GM21619 (cell line): ENCODE results near the gene NACC2.
"Not testable (repeated sequence)": the region's sequence is repeated elsewhere in the genome, so short reads cannot be mapped to it uniquely, and the experiment has no call there.

Source experiments
- ATAC-seq: cut with Tn5 transposase; IDR thresholded peaks from one replicate; pipeline ENCODE4 v1.9.1; 2021; ENCODE audit not compliant: unreplicated experiment

NACC2 gene

DNA sequence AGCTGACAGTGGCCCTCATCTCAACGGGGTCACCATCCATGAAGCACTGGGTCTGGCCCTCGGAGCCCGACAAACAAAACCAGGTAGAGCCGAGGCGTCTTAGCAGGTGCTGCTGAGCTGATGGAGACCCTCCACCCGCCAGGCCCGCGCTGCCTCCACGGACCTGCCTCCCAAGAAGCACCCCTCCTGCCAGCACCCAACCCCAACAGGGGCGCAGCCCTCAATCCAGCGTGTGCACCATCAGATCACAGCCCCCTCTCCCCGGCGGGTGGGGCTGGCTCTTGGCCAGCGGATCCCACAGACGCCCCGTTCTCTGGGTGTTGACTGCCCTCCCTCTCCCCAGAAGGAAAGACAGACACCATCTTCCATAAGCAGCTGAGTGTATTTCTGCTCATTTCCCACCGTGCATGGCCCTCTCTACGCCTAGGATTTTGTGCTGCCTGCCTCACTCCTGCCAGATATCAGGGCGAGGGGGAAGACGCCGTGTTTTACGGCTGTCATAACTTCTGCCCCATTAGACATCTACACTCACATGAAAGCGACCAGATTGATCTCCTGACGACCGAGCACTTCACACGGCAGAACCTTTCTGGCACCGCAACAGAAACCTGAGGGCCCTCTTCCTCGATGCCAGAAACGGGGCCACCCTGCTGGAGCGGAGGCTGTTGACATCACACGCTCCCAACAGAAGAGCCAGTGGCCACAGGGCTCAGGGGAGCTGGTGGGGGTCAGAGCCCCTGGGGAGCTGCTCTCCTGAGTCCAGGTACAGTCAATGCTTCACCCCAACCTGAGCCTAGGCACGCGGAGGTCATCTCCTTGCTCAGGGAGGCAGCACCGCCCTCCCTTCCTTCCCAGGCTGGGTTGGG lies 12.4 kb downstream of the NACC2 start:
- ATAC-seq, result no peak

DNA sequence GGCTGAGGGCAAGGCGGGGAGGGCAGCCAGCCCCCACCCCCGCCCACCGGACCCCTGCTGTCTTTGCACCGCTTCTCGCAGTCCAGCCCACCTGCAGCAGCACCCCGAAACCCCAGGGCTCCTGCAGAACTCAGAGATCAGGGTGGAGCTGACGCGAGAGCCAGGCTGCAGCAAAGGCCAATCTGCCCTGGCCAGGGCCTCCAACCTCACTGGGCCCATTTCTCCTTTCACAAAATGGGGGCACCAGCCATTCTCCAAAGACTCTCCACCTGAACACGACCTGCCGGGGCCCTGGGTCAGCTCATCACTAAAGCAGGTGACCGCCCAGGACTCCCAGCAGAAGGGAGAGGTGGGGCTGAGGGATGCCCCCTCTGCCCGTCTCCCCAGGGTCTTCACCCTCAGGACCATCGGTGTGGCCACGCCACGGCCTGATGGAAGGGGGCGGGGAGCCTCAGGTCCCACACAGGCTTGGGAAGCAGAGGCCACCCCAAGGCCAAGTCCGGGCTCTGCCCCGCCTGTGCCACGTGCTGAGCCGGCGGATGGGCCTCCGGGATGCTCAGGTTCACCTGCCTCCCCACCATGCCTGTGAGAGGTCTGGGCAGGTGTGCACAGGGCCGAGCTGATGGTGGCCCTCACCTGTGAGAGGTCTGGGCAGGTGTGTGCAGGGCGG lies 13.1 kb downstream of the NACC2 start:
- no peak for ATAC-seq

DNA sequence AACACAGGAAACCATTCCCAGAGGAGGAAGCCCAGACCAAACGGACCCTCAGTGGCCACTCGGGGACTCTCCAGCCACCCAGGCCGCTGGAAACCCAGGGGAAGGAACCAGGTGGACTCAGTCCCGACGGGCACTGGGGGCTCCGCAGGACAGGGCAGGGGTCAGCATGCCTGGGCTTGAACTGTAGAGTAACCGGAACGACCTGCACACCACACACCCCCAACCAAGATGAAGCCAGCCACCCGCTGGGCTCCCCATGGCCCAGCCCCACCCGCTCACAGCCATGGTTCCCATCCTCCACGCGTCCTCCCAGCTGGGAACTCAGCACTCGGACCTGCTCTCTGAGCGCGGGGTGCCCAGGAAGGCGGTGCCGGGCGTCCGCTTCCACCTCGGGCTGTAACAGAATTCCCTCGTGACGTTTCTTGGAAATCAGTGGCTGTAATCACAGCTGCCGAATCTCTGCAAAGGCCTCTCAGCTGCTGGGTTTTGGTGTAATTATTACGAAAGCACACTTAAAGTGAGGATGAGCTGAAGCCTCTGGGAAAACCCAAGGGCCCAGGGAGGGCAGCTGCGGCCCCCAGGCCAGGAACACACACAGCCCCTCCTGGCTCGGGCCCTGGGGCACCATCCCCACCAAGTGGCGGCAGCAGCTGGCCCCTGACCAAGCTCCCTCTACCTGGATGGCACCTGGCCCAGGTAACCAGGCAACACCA lies 13.8 kb downstream of the NACC2 start:
- no peak for ATAC-seq

DNA sequence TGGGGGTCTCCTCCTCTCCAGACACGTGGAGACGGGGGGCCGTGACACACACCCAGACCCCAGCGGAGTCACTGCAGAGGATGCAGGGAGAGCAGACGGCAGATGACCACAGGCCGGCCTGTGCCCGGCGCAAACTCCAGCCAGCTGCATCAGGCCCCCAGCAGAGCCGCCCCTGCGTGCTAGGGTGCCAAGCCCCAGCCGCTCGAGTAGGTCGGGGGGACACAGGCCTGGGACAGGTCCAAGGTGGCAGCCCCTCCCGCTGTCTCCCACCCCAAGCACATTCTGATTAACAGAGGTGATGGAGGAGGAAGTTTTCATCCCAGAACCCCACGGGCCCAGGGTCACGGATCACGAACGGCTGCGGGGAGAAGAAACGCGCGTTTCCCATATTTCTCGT lies 14.4 kb downstream of the NACC2 start:
- ATAC-seq, result no peak

DNA sequence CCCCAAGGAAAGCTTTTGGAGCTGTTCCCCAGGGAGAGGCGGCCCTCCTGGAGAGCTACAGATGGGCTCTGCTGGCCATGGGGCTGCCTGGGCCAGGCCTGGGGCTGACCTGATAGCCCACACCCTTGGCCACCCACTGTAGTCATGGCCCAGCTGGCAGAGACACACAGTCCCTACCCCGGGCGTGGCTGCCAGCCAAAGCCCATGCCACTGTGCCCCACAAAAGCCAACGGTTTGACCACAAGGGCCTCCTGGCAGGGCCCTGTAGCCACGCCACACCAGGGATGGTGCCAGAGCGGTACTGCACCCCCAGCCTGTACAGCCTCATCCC lies 15.2 kb downstream of the NACC2 start:
- no peak for ATAC-seq

DNA sequence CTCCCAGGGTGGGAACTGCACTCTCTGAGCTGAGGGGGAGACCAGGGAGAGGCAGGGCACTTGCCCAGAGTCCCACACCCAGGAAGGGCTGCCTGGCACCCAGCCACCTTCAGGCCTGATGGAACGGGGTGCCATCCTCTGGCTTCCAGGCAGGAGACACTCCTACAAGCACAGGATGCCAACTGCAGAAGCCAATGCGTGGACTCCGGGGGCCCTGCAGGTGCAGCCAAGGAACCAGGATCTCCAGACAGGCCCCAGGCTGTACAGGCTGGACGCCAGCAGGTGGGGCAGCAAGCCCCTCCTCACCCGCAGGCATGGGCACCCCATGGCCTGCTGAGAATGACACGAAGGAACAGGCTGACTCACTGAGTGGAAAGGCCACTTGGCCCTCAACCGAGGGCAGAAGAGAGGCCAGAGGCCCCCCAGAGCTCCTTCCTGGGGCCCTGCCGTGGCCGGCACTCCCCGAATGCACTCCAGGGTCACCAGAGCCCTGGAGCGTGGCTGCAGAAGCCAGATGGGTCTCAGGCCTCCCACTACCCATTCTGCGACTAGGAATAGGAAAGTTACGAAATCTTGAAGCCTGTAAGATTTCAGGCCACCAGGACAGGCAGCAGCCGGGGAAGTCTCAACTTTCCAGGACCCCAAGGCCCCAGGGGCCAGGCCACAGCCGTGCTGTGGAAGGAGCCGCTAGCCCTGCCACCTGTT lies 15.7 kb downstream of the NACC2 start:
- ATAC-seq, result no peak

DNA sequence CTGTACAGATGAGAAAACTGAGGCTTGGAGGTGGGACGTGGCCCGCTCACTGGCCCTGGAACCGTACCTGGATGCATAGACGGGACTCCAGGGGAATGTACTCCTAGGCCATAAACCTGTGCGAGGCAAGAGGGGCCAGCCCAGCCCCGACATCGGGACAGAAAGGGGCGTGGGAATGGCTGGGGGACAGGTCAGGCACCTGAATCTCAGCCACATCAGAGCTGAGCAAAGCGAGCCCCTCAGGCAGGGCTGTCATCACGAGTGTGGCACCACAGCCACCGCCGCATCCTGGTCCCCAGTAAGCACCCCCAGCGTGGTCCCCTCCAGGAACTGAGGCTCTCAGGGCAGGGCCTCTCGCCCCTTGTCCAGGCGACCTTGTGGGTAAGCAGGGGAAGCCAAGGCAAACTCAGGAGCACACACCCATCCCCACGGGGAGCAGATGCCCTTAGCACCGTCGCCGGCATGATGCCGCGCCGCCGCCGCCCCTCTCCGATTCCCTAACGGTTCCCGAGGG lies 16.5 kb downstream of the NACC2 start:
- ATAC-seq, result no peak

DNA sequence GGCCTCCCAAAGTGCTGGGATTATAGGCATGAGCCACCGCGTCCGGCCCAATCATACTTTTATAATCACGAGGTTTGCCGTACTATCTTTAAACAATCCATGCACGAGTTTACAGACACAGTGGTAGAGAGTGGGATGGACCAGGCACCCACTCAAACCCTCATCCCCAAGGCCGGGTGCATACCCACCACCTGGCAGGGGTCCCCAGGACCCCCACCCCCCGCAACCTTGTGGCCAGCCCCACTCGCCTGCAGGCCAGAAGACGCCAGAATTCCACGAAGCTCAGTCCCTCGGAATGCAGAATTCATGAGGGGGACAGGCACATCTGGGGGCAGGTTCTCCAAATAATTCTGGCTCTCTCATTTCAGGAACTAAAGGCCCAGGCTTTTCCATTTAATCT lies 17.1 kb downstream of the NACC2 start:
- ATAC-seq, result no peak

DNA sequence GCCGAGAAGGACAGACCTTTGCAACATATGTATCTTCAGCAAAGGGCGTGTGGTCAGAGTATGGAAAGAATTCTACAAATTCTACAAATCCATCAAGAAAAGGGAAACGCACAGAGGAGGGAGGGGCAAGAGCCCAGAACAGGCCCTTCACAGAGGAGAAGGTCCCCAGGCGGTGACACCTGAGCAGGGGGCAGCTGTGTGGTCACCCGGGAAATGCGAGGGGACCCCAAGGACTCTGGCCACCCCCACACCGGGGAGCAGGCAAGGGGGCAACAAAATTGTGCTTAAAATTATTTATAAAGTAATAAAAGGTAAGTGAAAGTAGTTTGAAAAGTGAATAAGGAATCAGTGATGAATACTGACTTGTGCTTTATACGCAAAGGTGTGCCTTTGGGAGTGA lies 17.6 kb downstream of the NACC2 start:
- no peak for ATAC-seq

DNA sequence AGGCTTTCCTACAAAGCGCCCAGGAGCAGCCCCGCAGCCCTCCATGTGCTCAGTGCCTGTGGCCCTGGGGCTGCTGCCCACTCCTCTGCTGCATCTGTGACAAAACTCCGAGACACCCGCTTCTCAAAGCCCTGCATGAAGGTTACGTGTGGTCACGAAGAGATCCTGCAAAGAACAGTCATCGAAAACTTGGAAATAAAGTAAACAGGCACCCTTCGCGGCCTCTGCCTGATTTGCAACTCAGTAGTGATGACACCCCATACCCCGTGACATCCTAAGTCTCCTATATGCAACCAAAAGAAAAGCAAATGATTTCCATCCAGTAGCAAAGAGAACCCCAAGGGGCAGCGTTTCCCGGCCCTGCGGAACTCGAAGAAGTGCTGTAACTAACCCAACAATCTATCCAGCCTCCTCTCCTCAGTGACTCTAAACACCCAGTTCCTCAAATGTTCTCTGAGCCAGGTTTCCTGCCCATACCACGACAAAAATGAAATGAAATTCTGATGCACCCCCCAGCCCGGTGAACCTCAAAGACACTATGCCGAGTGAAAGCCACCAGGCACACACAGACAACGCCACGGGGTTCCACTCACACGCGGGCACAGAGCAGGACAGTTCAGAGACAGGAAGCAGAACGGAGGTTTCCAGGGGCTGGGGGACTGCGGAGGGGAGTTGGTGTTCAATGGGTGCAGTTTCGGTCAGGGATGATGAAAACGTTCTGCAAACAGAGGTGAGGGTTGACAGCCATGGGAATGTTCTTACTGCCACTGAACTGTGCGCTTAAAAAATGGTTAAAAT lies 19.0 kb downstream of the NACC2 start:
- no peak for ATAC-seq

DNA sequence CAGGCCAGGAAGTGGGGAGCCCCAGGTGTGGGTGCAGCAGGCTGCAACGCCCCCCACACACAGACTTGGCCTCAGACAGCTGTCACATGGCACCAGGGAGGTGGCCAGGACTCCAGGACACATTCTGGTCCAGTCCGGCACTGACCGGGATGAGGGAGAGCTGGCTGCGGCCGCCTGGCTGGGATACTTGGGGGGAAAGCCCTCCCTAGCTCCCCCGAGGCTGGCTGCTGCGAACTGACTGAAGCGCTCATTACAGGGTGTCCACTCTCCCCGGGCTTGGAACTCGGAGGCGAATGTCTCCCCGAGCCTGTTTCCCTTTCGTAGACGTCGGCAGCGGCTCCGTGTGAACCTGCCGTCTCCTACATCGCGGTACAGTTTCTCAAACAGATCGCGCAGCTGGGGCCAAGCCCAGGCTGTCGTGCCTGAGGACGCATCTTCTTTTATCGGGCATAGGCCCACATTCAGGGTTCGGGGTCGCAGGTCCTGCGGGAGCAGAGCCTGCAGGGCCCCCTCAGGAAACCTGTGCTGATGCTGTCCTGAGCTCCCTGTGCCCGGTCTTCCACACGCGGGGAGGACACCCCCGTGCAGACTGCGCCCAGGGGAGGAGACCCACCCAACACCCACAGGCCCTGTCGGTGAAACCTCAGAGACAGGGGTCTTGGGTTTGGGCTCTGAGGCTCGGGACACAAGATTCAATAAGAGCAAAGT lies 19.8 kb downstream of the NACC2 start:
- no peak for ATAC-seq

DNA sequence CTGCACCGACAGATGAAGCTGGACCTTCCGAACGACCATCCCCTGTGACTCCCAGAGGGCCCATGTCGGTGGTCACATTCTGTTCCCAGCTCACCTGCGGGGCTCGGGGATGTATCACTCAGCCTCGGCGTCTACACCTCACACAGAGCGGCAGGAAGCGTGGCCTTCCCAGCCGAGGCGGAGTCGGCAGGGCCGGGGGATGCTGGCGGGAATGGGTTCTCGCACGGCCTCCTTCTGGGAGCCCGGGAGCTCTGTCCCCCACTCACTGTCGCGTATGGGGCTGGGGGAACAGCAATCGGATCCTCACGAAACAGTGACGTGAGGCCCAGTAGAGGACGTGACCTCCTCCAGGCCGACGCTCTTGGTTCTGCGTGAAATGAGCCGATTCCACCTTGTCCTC lies 20.4 kb downstream of the NACC2 start:
- ATAC-seq, result no peak

DNA sequence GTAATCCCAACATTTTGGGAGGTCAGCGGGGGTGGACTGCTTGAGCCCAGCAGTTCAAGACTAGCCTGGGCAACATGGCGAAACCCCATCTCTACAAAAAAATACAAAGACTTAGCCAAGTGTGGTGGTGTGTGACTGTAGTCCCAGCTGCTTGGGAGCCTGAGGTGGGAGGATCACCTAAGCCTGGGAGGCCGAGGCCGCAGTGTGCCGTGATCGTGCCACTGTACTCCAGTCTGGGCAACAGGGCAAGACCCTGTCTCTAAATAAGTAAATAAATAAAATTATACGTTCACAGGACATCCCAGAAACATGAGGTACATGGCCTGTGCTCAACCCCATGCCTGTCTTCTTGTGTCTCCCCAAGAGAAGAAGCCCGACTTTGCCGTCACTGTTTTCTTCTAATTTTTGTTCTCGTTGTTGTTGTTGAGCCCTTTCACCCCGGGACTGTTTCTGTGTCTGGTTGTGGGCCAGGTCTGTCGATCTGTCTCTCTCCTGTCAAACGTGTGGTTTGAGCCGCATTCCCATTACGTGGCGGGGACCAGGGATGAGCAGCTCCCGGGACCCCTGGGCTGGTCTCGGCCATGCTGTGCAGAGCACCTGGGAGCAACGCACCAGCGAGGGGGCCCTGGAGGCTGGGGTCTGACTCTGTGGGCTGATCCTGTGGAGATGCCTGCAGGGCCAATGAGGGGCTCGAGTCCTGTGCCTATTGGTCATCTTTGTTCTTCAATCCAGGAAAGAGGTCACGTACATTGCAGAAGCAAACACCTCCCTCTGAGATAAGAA lies 32.2 kb downstream of the NACC2 start:
- no peak for ATAC-seq

DNA sequence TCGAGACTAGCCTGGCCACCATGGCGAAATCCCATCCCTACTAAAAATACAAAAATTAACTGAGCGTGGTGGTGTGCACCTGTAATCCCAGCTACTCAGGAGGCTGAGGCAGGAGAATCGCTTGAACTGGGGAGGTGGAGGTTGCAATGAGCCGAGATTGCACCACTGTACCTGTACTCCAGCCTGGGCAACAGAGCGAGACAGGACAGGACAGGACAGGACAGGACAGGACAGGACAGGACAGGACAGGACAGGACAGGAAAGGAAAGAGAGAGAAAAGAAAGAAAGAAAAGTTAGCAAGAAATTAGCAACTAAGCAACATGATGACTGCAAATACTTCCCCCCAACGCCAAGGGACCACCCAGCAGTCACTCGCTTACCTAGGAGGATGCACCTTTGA lies 33.2 kb downstream of the NACC2 start:
- not testable (repeated sequence) for ATAC-seq

DNA sequence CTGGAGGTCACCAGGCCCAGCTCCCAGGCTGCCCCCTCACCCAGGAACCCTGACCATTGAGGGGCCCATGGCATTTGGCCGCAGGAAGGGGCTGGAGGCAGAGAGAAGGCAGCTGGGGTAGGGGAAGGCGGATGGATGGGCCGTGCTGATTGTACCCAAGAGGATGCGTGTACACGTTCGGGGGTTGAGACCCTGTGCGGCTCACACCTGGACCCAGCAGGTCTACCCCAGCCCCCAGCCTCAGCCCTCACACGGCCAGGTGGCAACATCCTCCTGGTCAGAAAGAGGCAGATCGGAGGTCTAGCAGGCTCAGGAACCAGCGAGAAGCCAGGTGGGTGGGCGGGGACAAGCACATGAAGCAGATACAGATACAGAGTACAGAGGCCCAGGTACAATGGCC lies 33.7 kb downstream of the NACC2 start:
- no peak for ATAC-seq

DNA sequence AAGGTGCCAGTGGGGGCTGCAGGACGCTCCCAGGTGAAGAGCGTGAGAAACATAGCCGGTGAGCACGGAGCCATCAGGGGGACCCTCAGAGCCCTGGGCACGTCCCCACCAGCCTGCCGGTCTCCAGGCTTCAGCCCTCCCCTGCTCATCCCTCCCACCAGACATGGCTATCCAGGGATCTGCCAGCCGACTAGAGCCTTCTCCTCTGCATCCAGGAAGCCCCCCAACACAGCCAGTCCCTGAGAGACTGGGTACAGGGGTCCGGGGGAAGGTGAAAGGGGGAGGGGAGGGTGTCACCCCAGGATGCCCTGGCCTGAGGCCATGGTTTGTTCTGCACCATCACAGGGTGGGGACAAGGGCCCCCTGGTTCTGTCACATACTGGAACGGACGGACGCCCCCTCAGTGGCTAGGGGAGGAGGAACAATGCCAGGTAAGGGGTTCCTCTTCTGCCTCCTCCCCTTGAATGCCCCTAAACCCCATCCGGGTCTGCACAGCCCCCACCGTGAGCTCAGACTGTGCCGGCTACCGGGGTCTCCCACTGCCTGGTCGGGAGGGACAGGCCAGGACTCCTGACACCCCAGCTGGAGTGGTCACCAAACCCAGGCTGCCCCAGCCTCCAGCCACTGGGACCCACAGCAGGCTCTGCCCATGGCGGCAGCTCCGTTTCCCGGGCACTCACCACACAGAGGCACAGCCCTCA lies 34.3 kb downstream of the NACC2 start:
- ATAC-seq, result no peak

DNA sequence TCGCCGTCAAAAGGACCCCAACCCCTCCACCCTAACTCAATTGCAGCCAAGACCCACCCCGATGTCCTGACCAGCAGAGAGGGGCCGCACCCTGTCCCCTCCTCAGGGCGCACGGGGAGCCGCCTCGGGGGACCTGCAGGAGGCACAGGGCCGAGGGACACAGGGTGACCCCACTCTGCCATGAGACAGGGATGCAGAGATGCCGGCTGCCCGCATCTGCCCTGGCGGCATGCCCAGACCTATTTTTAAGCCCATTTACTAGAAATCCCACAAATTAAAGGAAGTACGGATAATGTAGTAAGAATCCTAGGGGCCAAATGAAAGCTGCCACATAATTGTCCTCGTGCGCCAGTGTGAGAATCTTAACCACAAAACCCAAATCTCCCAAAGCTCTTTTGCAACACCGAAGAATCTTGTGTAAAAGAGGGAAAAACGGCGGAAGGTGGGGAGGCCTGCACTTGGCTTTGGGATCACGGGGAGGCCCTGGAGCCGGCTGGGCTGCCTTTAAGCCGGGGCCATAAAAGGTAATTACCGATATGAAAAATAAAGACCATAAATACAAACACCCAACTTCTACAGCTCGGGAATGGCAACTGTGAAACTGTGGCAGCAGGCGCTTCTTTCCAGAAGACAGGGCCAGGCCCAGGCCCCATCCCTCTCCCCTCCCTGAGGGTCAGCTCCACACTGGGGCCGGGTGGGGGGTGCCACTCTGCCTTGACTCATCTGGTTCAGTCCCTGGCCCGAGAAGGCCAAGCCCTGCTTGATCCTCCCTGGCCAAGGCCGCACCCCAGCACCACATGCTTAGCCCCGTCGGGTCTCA lies 35.0 kb downstream of the NACC2 start:
- no peak for ATAC-seq
